ENCODE results near the gene ARIH2. TPM values are rescaled to one million over a fixed set of nuclear protein-coding genes. Genes with fewer than 3 reads are reported as not detected.

The ARIH2 gene
- total RNA-seq, 1 donor from 2014 or later: 124 TPM

DNA sequence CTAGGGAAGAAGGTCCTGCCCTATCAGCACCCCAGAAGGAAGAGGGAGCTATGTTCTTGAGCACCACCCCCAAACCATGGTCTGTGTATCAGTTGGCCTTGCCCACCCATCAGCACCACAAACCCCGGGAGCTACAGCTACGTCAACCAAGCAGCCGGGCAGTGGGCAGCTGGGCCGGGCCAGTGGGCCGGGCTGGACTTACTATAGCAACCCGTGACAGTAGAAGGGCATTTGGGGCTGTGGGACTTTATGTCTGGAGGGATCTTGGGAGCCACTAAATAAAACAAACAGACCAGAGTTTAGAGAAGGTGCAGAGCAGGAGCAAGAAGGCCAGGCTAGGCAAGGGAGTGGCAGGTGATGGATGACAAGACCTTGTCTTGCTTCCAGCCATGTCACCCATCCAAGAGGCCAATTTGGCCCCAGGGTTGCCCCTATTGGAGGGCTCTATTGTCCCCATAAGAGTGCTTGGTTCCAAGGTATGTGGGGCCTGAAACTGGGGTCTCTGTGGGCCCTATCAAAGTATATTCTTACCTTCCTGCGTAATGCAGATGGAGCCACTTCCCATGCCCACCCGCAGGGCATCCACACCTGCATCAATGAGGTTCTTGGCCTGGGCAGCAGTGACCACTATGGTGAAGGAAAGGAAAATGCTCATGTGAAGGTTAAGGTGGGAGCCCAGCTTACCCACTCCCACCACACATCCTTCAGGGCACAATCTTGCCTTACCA is 107.3 kb downstream of the ARIH2 start:
- TF ChIP-seq CTCF (IDR thresholded peaks at IDR 0.05; ENCODE audit: insufficient read depth, low read length, severe bottlenecking): no peak
- no peak for DNase-seq (ENCODE audit: low read depth)
- FAIRE-seq: no peak
- peaks cover 39% of the 10 kb centered on the region for H3K36me3 ChIP-seq (ENCODE audit: control insufficient read depth, insufficient read depth, low read length)
- H3K4me3 ChIP-seq (ENCODE audit: low read depth, low read length): no peak overlapping the region
- H3K27me3 ChIP-seq (ENCODE audit: control insufficient read depth, insufficient read depth, low read length): no peaks in the 10 kb centered on the region

GRCh38 chr3:49026536-49026935 is 107.9 kb downstream of the ARIH2 start:
- TF ChIP-seq CTCF (IDR thresholded peaks at IDR 0.05; ENCODE audit: insufficient read depth, low read length, severe bottlenecking): no peak
- no peaks in the 10 kb centered on the region for H3K27me3 ChIP-seq (ENCODE audit: control insufficient read depth, insufficient read depth, low read length)
- no peak overlapping the region for H3K4me3 ChIP-seq (ENCODE audit: low read depth, low read length)
- no peak for DNase-seq (ENCODE audit: low read depth)
- no peak for FAIRE-seq
- peaks cover 39% of the 10 kb centered on the region for H3K36me3 ChIP-seq (ENCODE audit: control insufficient read depth, insufficient read depth, low read length)

DNA sequence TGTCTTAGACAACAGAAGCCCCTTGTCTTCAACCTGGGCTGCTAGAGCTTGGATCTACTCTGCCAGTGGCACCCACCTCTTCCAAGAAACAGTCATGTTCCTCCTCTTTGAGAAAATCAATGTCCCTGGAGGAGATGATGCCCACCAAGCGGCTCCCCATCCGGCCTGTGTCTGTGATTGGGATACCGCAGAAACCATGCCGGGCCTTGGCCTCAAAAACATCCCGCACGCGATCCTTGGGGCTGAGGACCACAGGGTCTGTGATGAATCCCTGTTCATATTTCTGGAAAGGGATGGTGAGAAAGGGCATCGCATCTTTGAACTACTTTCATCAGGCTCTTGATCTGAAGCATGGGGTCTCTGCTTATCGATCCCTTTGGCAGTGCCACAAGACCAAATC is 109.0 kb downstream of the ARIH2 start:
- FAIRE-seq (no peak), DNase-seq (ENCODE audit: low read depth) (no peak)
- TF ChIP-seq CTCF (IDR thresholded peaks at IDR 0.05; ENCODE audit: insufficient read depth, low read length, severe bottlenecking): no peak
- H3K27me3 ChIP-seq (ENCODE audit: control insufficient read depth, insufficient read depth, low read length): no peaks in the 10 kb centered on the region
- no peak overlapping the region for H3K4me3 ChIP-seq (ENCODE audit: low read depth, low read length)
- peaks cover 47% of the 10 kb centered on the region for H3K36me3 ChIP-seq (ENCODE audit: control insufficient read depth, insufficient read depth, low read length)

DNA sequence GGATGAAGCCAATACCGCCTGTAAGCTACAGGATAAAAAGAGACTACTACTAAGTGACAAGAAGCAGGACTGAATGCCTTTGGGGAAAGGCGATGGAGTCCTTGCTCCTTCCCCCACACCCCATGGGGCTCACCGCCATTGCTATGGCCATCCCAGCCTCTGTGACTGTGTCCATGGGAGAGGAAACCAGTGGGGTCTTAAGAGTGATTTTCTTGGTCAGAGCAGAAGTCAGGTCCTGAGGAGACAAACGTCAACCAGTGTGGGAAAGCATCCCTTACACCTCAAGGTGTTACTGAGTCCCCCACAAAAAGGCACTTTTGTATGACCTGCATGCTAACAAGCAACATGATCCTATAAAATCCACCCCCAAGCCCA is 109.6 kb downstream of the ARIH2 start:
- Histone ChIP-seq H3K27me3 (ENCODE audit: control insufficient read depth, insufficient read depth, low read length) (no peaks in the 10 kb centered on the region), H3K4me3 (ENCODE audit: low read depth, low read length) (peak overlapping the region; percentile 62), H3K36me3 (ENCODE audit: control insufficient read depth, insufficient read depth, low read length) (peaks cover 50% of the 10 kb centered on the region)
- DNase-seq (ENCODE audit: low read depth): no peak
- FAIRE-seq: no peak
- no peak for TF ChIP-seq CTCF (IDR thresholded peaks at IDR 0.05; ENCODE audit: insufficient read depth, low read length, severe bottlenecking)

DNA sequence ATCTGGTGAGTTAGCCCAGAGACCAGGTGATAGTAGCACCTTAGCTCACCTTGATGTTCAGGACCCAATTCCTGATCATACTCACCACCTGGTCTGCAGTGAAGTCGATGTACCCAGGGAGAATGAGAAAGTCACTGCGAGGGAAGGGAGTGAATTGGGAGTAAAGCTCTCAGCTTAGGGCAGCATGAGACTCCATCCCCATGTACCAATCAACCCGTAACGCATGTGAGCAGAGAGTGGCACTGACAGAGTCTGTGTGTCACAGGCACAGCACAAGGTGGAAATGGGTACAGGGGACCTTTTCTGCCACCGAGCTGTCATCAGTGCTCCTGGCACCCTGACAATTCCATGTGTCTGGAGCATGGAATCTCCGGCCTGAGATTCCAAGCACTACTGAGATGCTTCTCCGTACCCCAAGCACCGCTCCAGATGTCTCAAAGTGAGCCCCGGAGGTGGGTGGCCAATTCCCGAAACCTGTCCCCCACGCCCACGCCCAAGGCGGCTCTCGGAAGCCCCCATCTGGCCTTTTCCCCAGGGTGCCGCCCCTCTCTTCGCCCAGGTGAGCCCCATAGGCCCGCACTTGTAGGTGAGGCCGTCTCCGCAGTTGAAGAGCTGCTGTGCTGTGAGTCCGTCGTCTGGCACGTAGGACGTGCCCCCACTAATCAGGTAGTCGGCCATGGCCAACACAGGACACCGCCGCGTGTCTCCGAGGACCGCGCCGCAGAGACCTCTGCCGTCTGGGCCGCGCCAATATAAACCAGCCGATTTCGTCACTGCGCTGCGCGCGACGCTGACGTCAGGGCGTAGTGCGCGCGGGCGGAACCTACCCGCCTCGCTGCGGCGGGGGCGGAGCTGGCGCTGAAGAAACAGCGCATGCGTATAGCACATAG is 110.3 kb downstream of the ARIH2 start, which contains the start of gene IMPDH2:
IMPDH2 (minus strand) TSS at position 726 of the 890 bp plus-strand sequence; CDS start at position 678, 48 bp downstream.
- peaks cover 50% of the 10 kb centered on the region for H3K36me3 ChIP-seq (ENCODE audit: control insufficient read depth, insufficient read depth, low read length)
- no peaks in the 10 kb centered on the region for H3K27me3 ChIP-seq (ENCODE audit: control insufficient read depth, insufficient read depth, low read length)
- DNase-seq (ENCODE audit: low read depth): peak; percentile 84
- peak; percentile 20 for TF ChIP-seq CTCF (IDR thresholded peaks at IDR 0.05; ENCODE audit: insufficient read depth, low read length, severe bottlenecking)
- peak within 1 kb of the TSS; percentile 62 for H3K4me3 ChIP-seq (ENCODE audit: low read depth, low read length)
- no peak for FAIRE-seq
